GM18907 (cell line): ENCODE results near the gene GPR151.
"Not testable (repeated sequence)": the region's sequence is repeated elsewhere in the genome, so short reads cannot be mapped to it uniquely, and the experiment has no call there.

Experiments
- ATAC-seq: cut with Tn5 transposase; IDR thresholded peaks from one replicate; pipeline ENCODE4 v1.9.1; 2021; ENCODE audit warnings: mild to moderate bottlenecking, moderate library complexity; ENCODE audit not compliant: unreplicated experiment

GPR151 gene

GRCh38 chr5:146516151-146516475 lies at the start of gene GPR151:
Gene GPR151 (minus strand): TSS chr5:146516190. CDS start chr5:146516113, 77 bp downstream.
- no peak for ATAC-seq

GRCh38 chr5:146564007-146564762 lies 48.2 kb upstream of the GPR151 start:
- ATAC-seq, result no peak

- ATAC-seq, result no peak
Measured at GRCh38 chr5:146562461-146562860, 46.5 kb upstream of the GPR151 start.

- no peak for ATAC-seq
Measured at GRCh38 chr5:146561711-146562110, 45.7 kb upstream of the GPR151 start.

- ATAC-seq, result no peak
Measured at GRCh38 chr5:146560205-146560812, 44.3 kb upstream of the GPR151 start.

GRCh38 chr5:146556884-146557283 lies 40.9 kb upstream of the GPR151 start:
- ATAC-seq, result not testable (repeated sequence)

GRCh38 chr5:146553446-146553845 lies 37.5 kb upstream of the GPR151 start:
- ATAC-seq, result no peak

- ATAC-seq, result no peak
Measured at GRCh38 chr5:146549615-146550014, 33.6 kb upstream of the GPR151 start.

- no peak for ATAC-seq
Measured at GRCh38 chr5:146548781-146549449, 32.9 kb upstream of the GPR151 start.

- no peak for ATAC-seq
Measured at GRCh38 chr5:146544232-146544631, 28.2 kb upstream of the GPR151 start.

GRCh38 chr5:146541958-146542849 lies 26.2 kb upstream of the GPR151 start:
- peak; percentile 96 for ATAC-seq

GRCh38 chr5:146540414-146540813 lies 24.4 kb upstream of the GPR151 start:
- no peak for ATAC-seq

GRCh38 chr5:146539973-146540372 lies 24.0 kb upstream of the GPR151 start:
- ATAC-seq, result no peak

- ATAC-seq, result no peak
Measured at GRCh38 chr5:146538432-146538831, 22.4 kb upstream of the GPR151 start.

GRCh38 chr5:146533882-146534281 lies 17.9 kb upstream of the GPR151 start:
- no peak for ATAC-seq

- peak; percentile 97 for ATAC-seq
Measured at GRCh38 chr5:146533260-146533857, 17.4 kb upstream of the GPR151 start.

GRCh38 chr5:146529984-146530383 lies 14.0 kb upstream of the GPR151 start:
- peak; percentile 50 for ATAC-seq

- ATAC-seq, result no peak
Measured at GRCh38 chr5:146528236-146528635, 12.2 kb upstream of the GPR151 start.

GRCh38 chr5:146527785-146528184 lies 11.8 kb upstream of the GPR151 start:
- ATAC-seq, result no peak

- no peak for ATAC-seq
Measured at GRCh38 chr5:146523698-146524097, 7.7 kb upstream of the GPR151 start.
